GM12872 (cell line): ENCODE results near the gene AZGP1.
A peak's percentile ranks its signal among the peaks of the same experiment; 100 is the strongest.

ENCODE experiments used
- TF ChIP-seq, protein P1 (sequence below): IDR thresholded peaks from 3 replicates; pipeline ENCODE4 v1.5.1; 2011; ENCODE audit warnings: low read depth, mild to moderate bottlenecking, low read length, moderate library complexity; ENCODE audit not compliant: insufficient read depth

The AZGP1 gene

DNA sequence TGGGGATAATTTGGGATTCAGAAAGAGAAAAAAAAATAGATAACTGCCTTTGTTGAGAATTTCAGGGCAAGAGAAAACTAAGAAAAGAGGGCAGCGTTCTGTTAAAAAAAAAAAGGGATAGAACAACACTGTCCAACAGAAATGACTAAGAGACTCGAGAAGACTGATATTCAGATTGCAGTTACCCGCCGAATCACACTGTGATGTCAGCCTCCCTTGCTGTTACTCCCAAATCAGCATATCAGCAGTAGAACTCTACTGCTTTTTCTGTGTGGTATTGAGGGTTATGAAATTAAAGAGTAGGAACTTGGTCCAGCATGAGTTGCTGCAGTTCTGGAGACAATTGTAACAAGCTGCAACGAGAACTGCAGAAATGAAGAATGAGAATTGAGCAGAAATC, 48.3 kb downstream of the AZGP1 start:
- TF ChIP-seq, protein P1, sequence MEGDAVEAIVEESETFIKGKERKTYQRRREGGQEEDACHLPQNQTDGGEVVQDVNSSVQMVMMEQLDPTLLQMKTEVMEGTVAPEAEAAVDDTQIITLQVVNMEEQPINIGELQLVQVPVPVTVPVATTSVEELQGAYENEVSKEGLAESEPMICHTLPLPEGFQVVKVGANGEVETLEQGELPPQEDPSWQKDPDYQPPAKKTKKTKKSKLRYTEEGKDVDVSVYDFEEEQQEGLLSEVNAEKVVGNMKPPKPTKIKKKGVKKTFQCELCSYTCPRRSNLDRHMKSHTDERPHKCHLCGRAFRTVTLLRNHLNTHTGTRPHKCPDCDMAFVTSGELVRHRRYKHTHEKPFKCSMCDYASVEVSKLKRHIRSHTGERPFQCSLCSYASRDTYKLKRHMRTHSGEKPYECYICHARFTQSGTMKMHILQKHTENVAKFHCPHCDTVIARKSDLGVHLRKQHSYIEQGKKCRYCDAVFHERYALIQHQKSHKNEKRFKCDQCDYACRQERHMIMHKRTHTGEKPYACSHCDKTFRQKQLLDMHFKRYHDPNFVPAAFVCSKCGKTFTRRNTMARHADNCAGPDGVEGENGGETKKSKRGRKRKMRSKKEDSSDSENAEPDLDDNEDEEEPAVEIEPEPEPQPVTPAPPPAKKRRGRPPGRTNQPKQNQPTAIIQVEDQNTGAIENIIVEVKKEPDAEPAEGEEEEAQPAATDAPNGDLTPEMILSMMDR, result no peak

GRCh38 chr7:99926321-99926720, 49.5 kb downstream of the AZGP1 start:
- TF ChIP-seq, protein P1, result no peak

DNA sequence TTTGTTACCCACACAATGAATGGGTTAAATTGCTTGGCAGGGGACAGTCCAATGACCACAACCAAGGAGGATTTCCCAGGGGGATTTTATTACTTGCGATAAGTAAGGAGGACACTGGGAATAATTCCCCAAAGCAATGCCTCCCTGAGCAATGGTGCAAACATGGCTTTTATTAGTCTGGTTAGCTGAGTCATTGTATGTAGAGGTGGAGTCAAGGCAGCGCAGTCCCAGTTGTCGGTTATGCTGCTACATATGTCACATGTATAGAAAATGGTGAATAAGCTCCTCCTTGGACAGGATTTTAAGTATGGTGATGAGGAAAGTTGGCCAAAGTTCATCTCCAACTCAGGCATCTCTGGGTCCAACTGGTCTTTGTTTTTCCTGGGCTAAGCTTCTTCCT, 52.6 kb downstream of the AZGP1 start:
- TF ChIP-seq, protein P1, result no peak

GRCh38 chr7:99920149-99920548, 55.7 kb downstream of the AZGP1 start:
- TF ChIP-seq, protein P1, result no peak

- TF ChIP-seq, protein P1, result no peak
These were observed 56.1 kb downstream of the AZGP1 start for GRCh38 chr7:99919814-99920112.

GRCh38 chr7:99918959-99919813, 56.6 kb downstream of the AZGP1 start, which contains the start of gene TRIM4:
TSS of gene TRIM4 (minus strand) at chr7:99919530. CDS start at chr7:99919401, 129 bp downstream.
- TF ChIP-seq, protein P1, result 0 out of 3 replicates have a peak, but pooled peaks have one; percentile 19
